ENCODE results near the gene ZNF329.

ZNF329 gene

DNA sequence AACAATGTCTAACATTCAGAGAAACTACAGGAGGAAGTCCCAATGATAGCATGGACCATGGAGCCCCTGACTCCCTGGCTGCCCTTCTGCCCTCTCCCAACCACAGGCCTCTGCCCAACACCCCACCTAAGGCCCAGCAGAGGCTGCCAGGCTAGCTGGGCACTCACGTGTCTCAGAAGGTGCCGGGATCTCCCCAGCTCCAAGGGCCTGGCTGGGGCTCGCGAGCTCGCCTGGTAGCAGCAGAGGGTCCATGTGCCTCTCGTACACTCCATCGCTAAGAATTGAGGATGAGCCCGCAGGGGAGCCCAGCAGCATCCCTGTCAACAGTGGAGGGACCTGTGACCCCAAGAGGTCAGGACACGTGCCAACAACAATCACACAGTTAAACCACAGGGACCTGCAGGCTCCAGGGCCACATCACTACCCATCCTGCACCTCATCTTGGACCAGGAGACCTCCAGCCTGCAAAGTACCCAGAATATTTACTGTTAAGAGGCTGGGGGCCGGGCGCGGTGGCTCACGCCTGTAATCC lies 62.0 kb downstream of the ZNF329 start:
- TF ChIP-seq CTCF (IDR thresholded peaks at IDR 0.05; ENCODE audit: low read depth, low read length): no peak
- no peak overlapping the region for H3K4me3 ChIP-seq (replicated peaks in 1 of 2; ENCODE audit: low read depth in 2 of 2, low read length in 2 of 2)
- no peak for DNase-seq (ENCODE audit: low read depth in 2 of 2)

DNA sequence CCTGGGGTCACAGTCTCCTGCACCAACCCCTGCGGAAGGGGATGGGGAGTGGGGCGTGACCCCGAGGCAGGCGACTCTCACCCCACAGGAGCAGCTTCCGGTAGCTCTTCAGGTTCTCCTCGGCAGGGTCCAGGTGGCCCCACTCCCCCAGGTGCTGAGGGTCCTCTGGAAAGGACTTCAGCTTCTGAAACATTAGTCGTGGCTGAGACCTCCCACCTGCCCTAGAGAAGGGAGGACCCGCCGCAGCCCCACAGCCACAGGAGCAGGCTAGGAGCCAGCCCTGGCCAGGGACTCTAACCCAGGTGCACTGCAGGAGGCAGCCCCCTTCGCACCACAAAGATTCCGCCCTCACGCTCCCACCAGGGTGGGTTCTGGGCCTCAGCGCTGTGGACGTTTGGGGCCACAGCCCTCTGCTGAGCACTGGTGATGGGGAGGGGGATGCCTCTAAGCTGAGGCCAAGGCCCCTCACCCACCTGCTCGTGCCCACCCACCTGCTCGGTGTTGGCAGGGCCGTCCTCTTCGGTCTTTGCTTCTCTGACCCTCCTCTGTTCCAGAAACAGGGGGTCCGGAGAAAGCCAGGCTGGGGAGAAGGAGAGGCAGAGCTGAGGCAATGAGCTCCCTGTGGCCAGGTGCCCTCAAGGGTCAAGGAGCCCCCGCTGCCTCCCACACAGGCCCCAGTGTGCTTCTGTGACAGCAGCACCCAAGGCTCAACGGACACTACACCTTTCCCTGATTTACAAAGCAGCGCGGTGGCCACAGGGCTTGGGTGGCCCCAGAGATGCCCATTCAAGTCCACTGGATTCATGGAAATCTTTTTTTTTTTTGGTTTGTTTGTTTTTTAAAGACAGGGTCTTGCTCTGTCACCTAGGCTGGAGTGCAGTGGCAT lies 63.5 kb downstream of the ZNF329 start:
- no peak overlapping the region for H3K4me3 ChIP-seq (replicated peaks in 1 of 2; ENCODE audit: low read depth in 2 of 2, low read length in 2 of 2)
- DNase-seq (ENCODE audit: low read depth in 2 of 2): no peak
- TF ChIP-seq CTCF (IDR thresholded peaks at IDR 0.05; ENCODE audit: low read depth, low read length): no peak

GRCh38 chr19:58085348-58085875 lies 65.2 kb downstream of the ZNF329 start:
- DNase-seq (ENCODE audit: low read depth in 2 of 2): no peak
- TF ChIP-seq CTCF (IDR thresholded peaks at IDR 0.05; ENCODE audit: low read depth, low read length): no peak
- no peak overlapping the region for H3K4me3 ChIP-seq (replicated peaks in 1 of 2; ENCODE audit: low read depth in 2 of 2, low read length in 2 of 2)

DNA sequence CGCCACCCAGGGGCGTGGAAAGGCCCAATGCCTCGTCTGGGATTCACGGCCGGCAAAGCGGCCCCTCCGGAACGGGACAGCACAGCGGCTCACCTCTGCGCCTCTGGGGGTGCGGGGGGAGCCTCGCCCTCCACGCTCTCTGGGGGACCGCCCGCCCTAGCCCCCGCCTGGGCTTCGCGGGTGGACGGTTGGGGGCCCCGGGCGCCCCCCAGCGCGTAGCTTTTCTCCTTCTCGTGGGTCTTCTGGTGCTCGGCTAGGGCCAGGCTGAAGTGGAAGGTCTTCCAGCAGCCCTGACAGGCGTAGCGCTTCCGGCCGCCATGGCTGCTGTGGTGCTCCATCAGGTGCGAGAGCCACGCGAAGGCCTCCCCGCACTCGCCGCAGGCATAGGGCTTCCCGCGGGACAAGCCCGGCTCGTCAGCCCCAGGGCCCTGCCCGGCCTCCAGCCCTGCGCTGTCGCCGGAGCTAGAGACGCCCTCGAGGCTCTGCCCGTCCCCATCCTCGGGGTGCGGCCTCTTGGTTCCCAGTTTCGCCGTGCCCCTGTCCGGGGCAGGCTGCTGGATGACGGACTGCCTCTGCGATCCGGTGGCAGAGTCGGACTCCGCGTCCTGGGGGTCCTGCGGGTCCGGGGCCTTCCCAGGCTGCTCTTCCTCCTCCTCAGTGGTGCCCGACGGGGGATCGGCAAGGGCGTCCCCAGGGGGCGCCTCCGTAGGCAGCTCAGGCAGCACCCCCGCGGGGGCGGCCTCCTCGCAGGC lies 65.8 kb downstream of the ZNF329 start:
- no peak for TF ChIP-seq CTCF (IDR thresholded peaks at IDR 0.05; ENCODE audit: low read depth, low read length)
- DNase-seq (ENCODE audit: low read depth in 2 of 2): no peak
- H3K4me3 ChIP-seq (replicated peaks in 1 of 2; ENCODE audit: low read depth in 2 of 2, low read length in 2 of 2): no peak overlapping the region

- TF ChIP-seq CTCF (IDR thresholded peaks at IDR 0.05; ENCODE audit: low read depth, low read length): no peak
- peak in 1 of 2 donors; percentile 5 for DNase-seq (ENCODE audit: low read depth in 2 of 2)
- no peak overlapping the region for H3K4me3 ChIP-seq (replicated peaks in 1 of 2; ENCODE audit: low read depth in 2 of 2, low read length in 2 of 2)
These were observed 67.6 kb downstream of the ZNF329 start for GRCh38 chr19:58083021-58083420.

DNA sequence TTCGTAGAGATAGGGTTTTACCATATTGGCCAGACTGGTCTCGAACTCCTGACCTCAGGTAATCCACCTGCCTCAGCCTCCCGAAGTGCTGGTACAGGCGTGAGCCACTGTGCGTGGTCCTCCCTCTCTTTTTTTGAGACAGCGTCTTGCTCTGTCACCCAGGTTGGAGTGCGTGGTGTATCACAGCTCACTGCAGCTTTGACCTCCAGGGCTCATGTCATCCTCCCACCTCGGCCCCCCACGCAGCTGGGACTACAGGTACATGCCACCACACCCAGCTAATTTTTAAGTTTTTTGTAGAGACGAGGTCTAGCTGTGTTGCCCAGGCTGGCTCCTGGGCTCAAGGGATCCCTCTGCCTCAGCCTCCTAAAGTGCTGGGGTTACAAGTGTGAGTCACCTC lies 70.8 kb downstream of the ZNF329 start:
- no peak for TF ChIP-seq CTCF (IDR thresholded peaks at IDR 0.05; ENCODE audit: low read depth, low read length)
- DNase-seq (ENCODE audit: low read depth in 2 of 2): no peak
- H3K4me3 ChIP-seq (replicated peaks in 1 of 2; ENCODE audit: low read depth in 2 of 2, low read length in 2 of 2): no peak overlapping the region

Data from cardiac fibroblast (primary cell).